ENCODE measurements around the gene ADGRB3.
"Not testable (repeated sequence)": the region's sequence is repeated elsewhere in the genome, so short reads cannot be mapped to it uniquely, and the experiment has no call there.

Gene ADGRB3

GRCh38 chr6:69398729-69399128 lies 763.6 kb downstream of the ADGRB3 start:
- H3K36me3 Mint-ChIP-seq = no peaks in the 10 kb centered on the region

GRCh38 chr6:69408886-69409285 lies 773.8 kb downstream of the ADGRB3 start:
- H3K4me3 Mint-ChIP-seq = no peak overlapping the region
- no peaks in the 10 kb centered on the region for H3K27me3 Mint-ChIP-seq

More at GRCh38 chr6:69398729-69399128, 763.6 kb downstream of the ADGRB3 start:
- Mint-ChIP-seq H3K4me1 (no peaks in the 10 kb centered on the region), H3K9me3 (no peaks in the 10 kb centered on the region), H3K27ac (no peak overlapping the region), H3K27me3 (no peaks in the 10 kb centered on the region), H3K4me3 (no peak overlapping the region)
- DNase-seq (ENCODE audit: low spot score in 2 of 2) = no peak
- ATAC-seq (ENCODE audit: low read depth) = no peak

GRCh38 chr6:69416776-69417175 lies 781.7 kb downstream of the ADGRB3 start:
- Mint-ChIP-seq H3K9me3 (peaks cover 8% of the 10 kb centered on the region), H3K27me3 (no peaks in the 10 kb centered on the region), H3K4me1 (no peaks in the 10 kb centered on the region), H3K36me3 (no peaks in the 10 kb centered on the region), H3K4me3 (no peak overlapping the region), H3K27ac (no peak overlapping the region)
- no peak for DNase-seq (ENCODE audit: low spot score in 2 of 2)
- no peak for ATAC-seq (ENCODE audit: low read depth)

More at GRCh38 chr6:69408886-69409285, 773.8 kb downstream of the ADGRB3 start:
- peaks cover 11% of the 10 kb centered on the region for H3K9me3 Mint-ChIP-seq
- DNase-seq (ENCODE audit: low spot score in 2 of 2) = no peak
- no peaks in the 10 kb centered on the region for H3K4me1 Mint-ChIP-seq
- H3K36me3 Mint-ChIP-seq = no peaks in the 10 kb centered on the region
- ATAC-seq (ENCODE audit: low read depth) = no peak
- no peak overlapping the region for H3K27ac Mint-ChIP-seq

- no peak overlapping the region for H3K4me3 Mint-ChIP-seq
- no peak for ATAC-seq (ENCODE audit: low read depth)
- H3K27ac Mint-ChIP-seq = no peak overlapping the region
- H3K27me3 Mint-ChIP-seq = peaks cover 2% of the 10 kb centered on the region
- H3K9me3 Mint-ChIP-seq = peaks cover 3% of the 10 kb centered on the region
- DNase-seq (ENCODE audit: low spot score in 2 of 2) = no peak
- no peaks in the 10 kb centered on the region for H3K36me3 Mint-ChIP-seq
- H3K4me1 Mint-ChIP-seq = no peaks in the 10 kb centered on the region
Observed at GRCh38 chr6:69421269-69421668, 786.2 kb downstream of the ADGRB3 start.

GRCh38 chr6:69422020-69422419 lies 786.9 kb downstream of the ADGRB3 start:
- peaks cover 3% of the 10 kb centered on the region for H3K9me3 Mint-ChIP-seq
- no peak overlapping the region for H3K4me3 Mint-ChIP-seq
- no peak overlapping the region for H3K27ac Mint-ChIP-seq
- ATAC-seq (ENCODE audit: low read depth) = no peak
- H3K36me3 Mint-ChIP-seq = no peaks in the 10 kb centered on the region
- H3K4me1 Mint-ChIP-seq = no peaks in the 10 kb centered on the region
- no peak for DNase-seq (ENCODE audit: low spot score in 2 of 2)
- peaks cover 2% of the 10 kb centered on the region for H3K27me3 Mint-ChIP-seq

- no peaks in the 10 kb centered on the region for H3K36me3 Mint-ChIP-seq
- no peaks in the 10 kb centered on the region for H3K4me1 Mint-ChIP-seq
- peaks cover 3% of the 10 kb centered on the region for H3K9me3 Mint-ChIP-seq
Observed at GRCh38 chr6:69422475-69422874, 787.4 kb downstream of the ADGRB3 start.

GRCh38 chr6:69423785-69424184 lies 788.7 kb downstream of the ADGRB3 start:
- H3K9me3 Mint-ChIP-seq = no peaks in the 10 kb centered on the region
- DNase-seq (ENCODE audit: low spot score in 2 of 2) = no peak

More at GRCh38 chr6:69422475-69422874, 787.4 kb downstream of the ADGRB3 start:
- Mint-ChIP-seq H3K27me3 (peaks cover 2% of the 10 kb centered on the region), H3K27ac (no peak overlapping the region), H3K4me3 (no peak overlapping the region)
- ATAC-seq (ENCODE audit: low read depth) (no peak), DNase-seq (ENCODE audit: low spot score in 2 of 2) (no peak)

GRCh38 chr6:69424581-69424980 lies 789.5 kb downstream of the ADGRB3 start:
- H3K4me3 Mint-ChIP-seq = no peak overlapping the region
- H3K27ac Mint-ChIP-seq = no peak overlapping the region
- H3K4me1 Mint-ChIP-seq = no peaks in the 10 kb centered on the region
- DNase-seq (ENCODE audit: low spot score in 2 of 2) (no peak), ATAC-seq (ENCODE audit: low read depth) (no peak)
- H3K9me3 Mint-ChIP-seq = no peaks in the 10 kb centered on the region
- peaks cover 2% of the 10 kb centered on the region for H3K27me3 Mint-ChIP-seq
- no peaks in the 10 kb centered on the region for H3K36me3 Mint-ChIP-seq

More at GRCh38 chr6:69423785-69424184, 788.7 kb downstream of the ADGRB3 start:
- H3K4me1 Mint-ChIP-seq = no peaks in the 10 kb centered on the region
- no peak overlapping the region for H3K4me3 Mint-ChIP-seq
- no peak overlapping the region for H3K27ac Mint-ChIP-seq
- H3K27me3 Mint-ChIP-seq = peaks cover 2% of the 10 kb centered on the region
- H3K36me3 Mint-ChIP-seq = no peaks in the 10 kb centered on the region
- no peak for ATAC-seq (ENCODE audit: low read depth)

GRCh38 chr6:69427882-69428281 lies 792.8 kb downstream of the ADGRB3 start:
- Mint-ChIP-seq H3K27me3 (peaks cover 2% of the 10 kb centered on the region), H3K4me3 (no peak overlapping the region), H3K9me3 (no peaks in the 10 kb centered on the region), H3K27ac (no peak overlapping the region), H3K4me1 (no peaks in the 10 kb centered on the region), H3K36me3 (no peaks in the 10 kb centered on the region)
- DNase-seq (ENCODE audit: low spot score in 2 of 2) (no peak), ATAC-seq (ENCODE audit: low read depth) (no peak)

- not testable (repeated sequence) for DNase-seq (ENCODE audit: low spot score in 2 of 2); H3K4me1 Mint-ChIP-seq; H3K4me3 Mint-ChIP-seq; H3K27me3 Mint-ChIP-seq; H3K36me3 Mint-ChIP-seq; H3K27ac Mint-ChIP-seq; H3K9me3 Mint-ChIP-seq; ATAC-seq (ENCODE audit: low read depth)
Observed at GRCh38 chr6:69432168-69432567, 797.1 kb downstream of the ADGRB3 start.

- not testable (repeated sequence) for DNase-seq (ENCODE audit: low spot score in 2 of 2); H3K4me3 Mint-ChIP-seq; H3K9me3 Mint-ChIP-seq; H3K27me3 Mint-ChIP-seq; H3K27ac Mint-ChIP-seq; H3K4me1 Mint-ChIP-seq; H3K36me3 Mint-ChIP-seq; ATAC-seq (ENCODE audit: low read depth)
Observed at GRCh38 chr6:69433116-69433515, 798.0 kb downstream of the ADGRB3 start.

- Mint-ChIP-seq H3K27me3 (no peaks in the 10 kb centered on the region), H3K36me3 (no peaks in the 10 kb centered on the region), H3K4me1 (no peaks in the 10 kb centered on the region), H3K27ac (no peak overlapping the region), H3K4me3 (no peak overlapping the region), H3K9me3 (no peaks in the 10 kb centered on the region)
- DNase-seq (ENCODE audit: low spot score in 2 of 2) (no peak), ATAC-seq (ENCODE audit: low read depth) (no peak)
Observed at GRCh38 chr6:69438113-69438512, 803.0 kb downstream of the ADGRB3 start.
